Ovary (tissue), 3 donors: ENCODE data around the gene GALK1.

Experiments used
- EP300 ChIP-seq: sonication (generic); formaldehyde crosslinking; IDR thresholded peaks from one replicate; pipeline ENCODE4 v1.6.1; 2017; ENCODE audit warnings: antibody characterized with exemption
- POLR2A ChIP-seq: fragments of 450-650 bp; IDR thresholded peaks from one replicate; pipeline ENCODE4 v1.6.1; 2017; ENCODE audit warnings: antibody characterized with exemption, mild to moderate bottlenecking, moderate library complexity
- TF ChIP-seq, protein P1 (sequence below), 3 donors: fragments of 450-650 bp in 2 of 3; fragments of 200-600 bp in 1 of 3; IDR thresholded peaks; one replicate each; pipeline versions ENCODE4 v1.5.1 to v1.8.0; 2016 to 2022; ENCODE audit warnings: antibody characterized with exemption in 3 of 3, mild to moderate bottlenecking in 1 of 3
- donor health status: DM: no; HTN: no; CAD: no.

DNA sequence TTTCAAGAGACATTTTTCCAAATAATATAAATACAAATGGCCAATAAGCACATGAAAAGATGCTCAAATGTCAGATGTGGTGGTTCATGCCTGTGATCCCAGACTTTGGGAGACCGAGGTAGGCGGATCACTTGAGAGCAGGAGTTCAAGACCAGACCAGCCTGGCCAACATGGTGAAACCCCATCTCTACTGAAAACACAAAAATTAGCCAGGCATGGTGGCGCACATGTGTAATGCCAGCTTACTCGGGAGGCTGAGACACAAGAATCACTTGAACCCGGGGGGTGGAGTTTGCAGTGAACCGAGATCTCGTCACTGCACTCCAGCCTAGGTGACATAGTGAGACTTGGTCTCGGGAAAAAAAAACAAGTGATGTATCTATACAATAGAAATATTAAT lies 2.9 kb upstream of the GALK1 start:
- TF ChIP-seq, protein P1, sequence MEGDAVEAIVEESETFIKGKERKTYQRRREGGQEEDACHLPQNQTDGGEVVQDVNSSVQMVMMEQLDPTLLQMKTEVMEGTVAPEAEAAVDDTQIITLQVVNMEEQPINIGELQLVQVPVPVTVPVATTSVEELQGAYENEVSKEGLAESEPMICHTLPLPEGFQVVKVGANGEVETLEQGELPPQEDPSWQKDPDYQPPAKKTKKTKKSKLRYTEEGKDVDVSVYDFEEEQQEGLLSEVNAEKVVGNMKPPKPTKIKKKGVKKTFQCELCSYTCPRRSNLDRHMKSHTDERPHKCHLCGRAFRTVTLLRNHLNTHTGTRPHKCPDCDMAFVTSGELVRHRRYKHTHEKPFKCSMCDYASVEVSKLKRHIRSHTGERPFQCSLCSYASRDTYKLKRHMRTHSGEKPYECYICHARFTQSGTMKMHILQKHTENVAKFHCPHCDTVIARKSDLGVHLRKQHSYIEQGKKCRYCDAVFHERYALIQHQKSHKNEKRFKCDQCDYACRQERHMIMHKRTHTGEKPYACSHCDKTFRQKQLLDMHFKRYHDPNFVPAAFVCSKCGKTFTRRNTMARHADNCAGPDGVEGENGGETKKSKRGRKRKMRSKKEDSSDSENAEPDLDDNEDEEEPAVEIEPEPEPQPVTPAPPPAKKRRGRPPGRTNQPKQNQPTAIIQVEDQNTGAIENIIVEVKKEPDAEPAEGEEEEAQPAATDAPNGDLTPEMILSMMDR (IDR thresholded peaks at IDR 0.05): no peak
- TF ChIP-seq POLR2A: no peak
- TF ChIP-seq EP300: no peak
